ENCODE data around the gene MAML1.

DNA sequence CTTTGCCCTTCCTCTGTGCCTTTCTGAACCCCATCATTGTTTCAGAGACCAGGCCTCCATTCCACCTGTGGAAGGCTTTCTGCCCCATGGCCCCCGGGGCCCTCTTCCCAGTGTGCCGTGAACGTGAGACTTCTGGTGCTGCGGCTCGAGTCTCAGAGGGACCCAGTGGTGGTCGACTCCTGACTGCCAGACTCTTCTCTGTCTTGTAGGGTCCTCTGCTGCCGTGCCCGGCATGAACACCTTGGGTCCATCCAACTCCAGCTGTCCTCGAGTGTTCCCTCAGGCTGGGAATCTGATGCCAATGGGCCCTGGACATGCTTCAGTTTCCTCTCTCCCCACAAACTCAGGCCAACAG is 41.0 kb downstream of the MAML1 start:
- TF ChIP-seq, protein P1, sequence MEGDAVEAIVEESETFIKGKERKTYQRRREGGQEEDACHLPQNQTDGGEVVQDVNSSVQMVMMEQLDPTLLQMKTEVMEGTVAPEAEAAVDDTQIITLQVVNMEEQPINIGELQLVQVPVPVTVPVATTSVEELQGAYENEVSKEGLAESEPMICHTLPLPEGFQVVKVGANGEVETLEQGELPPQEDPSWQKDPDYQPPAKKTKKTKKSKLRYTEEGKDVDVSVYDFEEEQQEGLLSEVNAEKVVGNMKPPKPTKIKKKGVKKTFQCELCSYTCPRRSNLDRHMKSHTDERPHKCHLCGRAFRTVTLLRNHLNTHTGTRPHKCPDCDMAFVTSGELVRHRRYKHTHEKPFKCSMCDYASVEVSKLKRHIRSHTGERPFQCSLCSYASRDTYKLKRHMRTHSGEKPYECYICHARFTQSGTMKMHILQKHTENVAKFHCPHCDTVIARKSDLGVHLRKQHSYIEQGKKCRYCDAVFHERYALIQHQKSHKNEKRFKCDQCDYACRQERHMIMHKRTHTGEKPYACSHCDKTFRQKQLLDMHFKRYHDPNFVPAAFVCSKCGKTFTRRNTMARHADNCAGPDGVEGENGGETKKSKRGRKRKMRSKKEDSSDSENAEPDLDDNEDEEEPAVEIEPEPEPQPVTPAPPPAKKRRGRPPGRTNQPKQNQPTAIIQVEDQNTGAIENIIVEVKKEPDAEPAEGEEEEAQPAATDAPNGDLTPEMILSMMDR (IDR thresholded peaks at IDR 0.05): no peak
- TF ChIP-seq POLR2A (IDR thresholded peaks at IDR 0.05): no peak
